SK-N-SH (cell line): Measurements from ENCODE around the gene CD101. TPM values are rescaled to one million over a fixed set of nuclear protein-coding genes. Genes with fewer than 3 reads are reported as not detected.

Experiments
- CHD2 ChIP-seq: fragments of 150-350 bp; IDR thresholded peaks from 2 replicates; pipeline ENCODE4 v1.6.1; 2018; ENCODE audit warnings: low read length; ENCODE audit not compliant: partially characterized antibody
- FOXJ3 ChIP-seq: sonication (generic); formaldehyde crosslinking; IDR thresholded peaks from 2 replicates; pipeline ENCODE4 v1.5.1; 2020; ENCODE audit warnings: mild to moderate bottlenecking, missing genetic modification reagents
- GABPA ChIP-seq: IDR thresholded peaks from 2 replicates; pipeline ENCODE4 v1.4.0; 2012; ENCODE audit warnings: low read depth, mild to moderate bottlenecking
- GATA2 ChIP-seq: sonication (generic); formaldehyde crosslinking; IDR thresholded peaks from 2 replicates; pipeline ENCODE4 v1.5.0; 2020; ENCODE audit warnings: mild to moderate bottlenecking, missing genetic modification reagents
- JUND ChIP-seq: IDR thresholded peaks from 2 replicates; pipeline ENCODE4 v1.4.0; 2012
- MXI1 ChIP-seq: IDR thresholded peaks from 2 replicates; pipeline ENCODE4 v1.6.1; 2012; ENCODE audit warnings: mild to moderate bottlenecking, low read depth, low read length, improper control_type of control experiment
- NFIC ChIP-seq: IDR thresholded peaks from 2 replicates; pipeline ENCODE4 v1.4.0; 2012; ENCODE audit warnings: borderline replicate concordance
- PBX3 ChIP-seq: IDR thresholded peaks from 2 replicates; pipeline ENCODE4; 2012
- RAD21 ChIP-seq: IDR thresholded peaks from 2 replicates; pipeline ENCODE4 v1.6.1; 2012; ENCODE audit warnings: mild to moderate bottlenecking, low read length
- REST ChIP-seq: IDR thresholded peaks from 2 replicates; pipeline ENCODE4 v1.6.1; 2012; ENCODE audit warnings: mild to moderate bottlenecking, low read depth, low read length, moderate library complexity
- RXRA ChIP-seq: IDR thresholded peaks from 2 replicates; pipeline ENCODE4 v1.4.0; 2012; ENCODE audit warnings: low read depth, mild to moderate bottlenecking, borderline replicate concordance
- SIN3A ChIP-seq: IDR thresholded peaks from 2 replicates; pipeline ENCODE4 v1.6.1; 2012; ENCODE audit warnings: low read depth, mild to moderate bottlenecking, low read length, moderate library complexity, borderline replicate concordance
- SMC3 ChIP-seq: IDR thresholded peaks from 2 replicates; pipeline ENCODE4 v1.6.1; 2012; ENCODE audit warnings: low read depth, low read length, improper control_type of control experiment
- TAF1 ChIP-seq: IDR thresholded peaks from 2 replicates; pipeline ENCODE4 v1.6.1; 2012; ENCODE audit warnings: low read depth, mild to moderate bottlenecking, low read length, moderate library complexity, borderline replicate concordance
- TCF12 ChIP-seq: IDR thresholded peaks from 2 replicates; pipeline ENCODE4 v1.4.0; 2012
- polyA plus RNA-seq, 3 experiments: library from polyadenylated mRNA; depleted of rRNA; stranded (reverse); fragments of >200 nt; gene quantifications; 2 replicates each; pipeline ENCODE4 v1.2.3, GENCODE V29; 2012
- TF ChIP-seq, protein P1 (sequence below): IDR thresholded peaks from 2 replicates; pipeline ENCODE4 v1.4.0; 2012; ENCODE audit warnings: low read depth, borderline replicate concordance

Gene CD101
- polyA plus RNA-seq, 1 of the 3 experiments (the other 2 are of a cell fraction): 0.16 TPM

DNA sequence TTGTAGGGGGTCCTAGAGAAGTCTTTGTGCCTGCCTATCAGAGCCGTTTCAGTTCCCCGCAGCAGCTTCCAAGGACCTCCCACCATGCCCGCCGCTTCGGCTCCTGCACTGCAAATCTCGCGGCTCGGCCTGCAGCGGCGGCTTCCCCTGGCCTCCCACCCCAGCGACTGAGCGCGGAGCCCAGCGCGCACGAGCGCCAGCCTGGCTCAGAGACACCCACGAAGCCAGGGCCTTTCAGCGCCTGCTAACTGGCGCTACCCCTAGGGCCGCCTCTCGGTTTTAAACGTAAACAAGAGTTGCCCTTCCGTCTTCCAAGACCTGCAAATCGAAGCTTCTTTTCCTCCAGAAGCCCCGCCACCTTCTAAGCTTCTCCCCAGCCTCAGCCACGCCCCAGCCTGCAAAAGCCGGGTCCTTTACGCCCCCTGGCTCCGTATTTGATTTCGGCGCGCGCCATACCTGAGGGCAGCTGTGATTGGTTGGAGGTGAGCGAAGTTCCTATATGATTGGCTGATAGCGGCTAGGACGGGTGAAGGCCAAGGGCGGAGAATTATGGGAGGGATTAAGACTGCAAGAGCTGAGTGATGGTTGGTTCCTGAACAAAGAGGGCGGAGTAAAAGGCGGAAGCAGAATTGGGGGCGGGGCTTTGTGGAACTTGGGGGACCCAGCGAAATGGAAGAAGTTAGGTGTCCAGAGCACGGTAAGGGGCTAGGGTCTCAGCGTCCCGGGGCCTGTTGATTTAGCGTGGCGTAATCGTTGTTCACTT lies 58.3 kb downstream of the CD101 start, which contains the start of gene TTF2 (continued):
- TF ChIP-seq GATA2 (no peak), TCF12 (no peak), MXI1 (peak; percentile 88; the same call in 1 of the 2 replicates), FOXJ3 (CRISPR knock-in tag) (no peak), RAD21 (no peak), JUND (no peak), SMC3 (no peak), CHD2 (peak; percentile 25), REST (no peak), PBX3 (peak; percentile 32), GABPA (0 out of 2 replicates have a peak, but pooled peaks have one; percentile 6), SIN3A (peak; percentile 88; the same call in 1 of the 2 replicates), TAF1 (no peak; the same call in 1 of the 2 replicates), NFIC (no peak), RXRA (no peak)
- TF ChIP-seq, protein P1, sequence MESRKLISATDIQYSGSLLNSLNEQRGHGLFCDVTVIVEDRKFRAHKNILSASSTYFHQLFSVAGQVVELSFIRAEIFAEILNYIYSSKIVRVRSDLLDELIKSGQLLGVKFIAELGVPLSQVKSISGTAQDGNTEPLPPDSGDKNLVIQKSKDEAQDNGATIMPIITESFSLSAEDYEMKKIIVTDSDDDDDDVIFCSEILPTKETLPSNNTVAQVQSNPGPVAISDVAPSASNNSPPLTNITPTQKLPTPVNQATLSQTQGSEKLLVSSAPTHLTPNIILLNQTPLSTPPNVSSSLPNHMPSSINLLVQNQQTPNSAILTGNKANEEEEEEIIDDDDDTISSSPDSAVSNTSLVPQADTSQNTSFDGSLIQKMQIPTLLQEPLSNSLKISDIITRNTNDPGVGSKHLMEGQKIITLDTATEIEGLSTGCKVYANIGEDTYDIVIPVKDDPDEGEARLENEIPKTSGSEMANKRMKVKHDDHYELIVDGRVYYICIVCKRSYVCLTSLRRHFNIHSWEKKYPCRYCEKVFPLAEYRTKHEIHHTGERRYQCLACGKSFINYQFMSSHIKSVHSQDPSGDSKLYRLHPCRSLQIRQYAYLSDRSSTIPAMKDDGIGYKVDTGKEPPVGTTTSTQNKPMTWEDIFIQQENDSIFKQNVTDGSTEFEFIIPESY: no peak
